Hematopoietic multipotent progenitor cell treated with erythropoietin and hydrocortisone succinate and interleukin-3 and kit ligand, for 4 days (in vitro differentiated cells): ENCODE data around the gene ZDHHC7.
"Not testable (repeated sequence)": the region's sequence is repeated elsewhere in the genome, so short reads cannot be mapped to it uniquely, and the experiment has no call there.

Experiments
- DNase-seq: peaks from one replicate; pipeline ENCODE4 v3.0.0-alpha.2; 2015

ZDHHC7 gene

DNA sequence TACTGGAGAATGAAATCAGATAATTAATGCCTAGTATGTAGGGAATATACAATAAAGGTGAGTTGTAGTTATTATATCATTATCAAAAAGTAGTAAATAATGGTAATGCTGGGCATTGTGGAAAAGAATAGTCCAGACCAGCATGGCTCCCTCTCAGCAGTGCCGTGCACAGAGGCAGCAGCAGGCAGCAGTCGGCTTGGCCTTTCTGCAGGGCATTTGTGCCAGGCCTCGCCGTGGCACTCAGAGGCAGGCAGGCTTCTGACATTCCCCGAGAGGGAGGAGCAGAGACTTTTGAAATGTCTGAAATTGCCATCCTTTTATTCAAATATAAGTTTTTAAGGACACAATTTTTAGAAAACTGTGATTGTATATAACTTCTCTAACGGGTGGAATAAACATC lies 31.3 kb upstream of the ZDHHC7 start:
- no peak for DNase-seq

DNA sequence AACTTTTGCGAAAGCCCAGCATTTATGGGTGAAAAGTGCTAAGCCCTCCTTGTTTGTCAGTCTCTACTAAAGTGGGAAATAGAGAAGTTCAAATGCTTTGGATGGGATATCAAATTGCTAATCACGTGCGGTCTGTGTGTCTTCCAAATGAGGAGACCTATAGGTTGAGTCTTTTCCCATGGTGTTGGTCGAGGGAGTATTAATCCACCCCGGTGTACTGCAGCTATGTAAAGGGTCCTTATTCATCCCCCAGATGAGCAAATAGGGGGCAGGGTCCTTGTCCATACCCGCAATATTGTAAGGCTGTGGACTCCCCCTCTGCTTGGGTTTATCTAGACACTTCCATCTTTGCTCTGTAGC lies 30.8 kb upstream of the ZDHHC7 start:
- no peak for DNase-seq

DNA sequence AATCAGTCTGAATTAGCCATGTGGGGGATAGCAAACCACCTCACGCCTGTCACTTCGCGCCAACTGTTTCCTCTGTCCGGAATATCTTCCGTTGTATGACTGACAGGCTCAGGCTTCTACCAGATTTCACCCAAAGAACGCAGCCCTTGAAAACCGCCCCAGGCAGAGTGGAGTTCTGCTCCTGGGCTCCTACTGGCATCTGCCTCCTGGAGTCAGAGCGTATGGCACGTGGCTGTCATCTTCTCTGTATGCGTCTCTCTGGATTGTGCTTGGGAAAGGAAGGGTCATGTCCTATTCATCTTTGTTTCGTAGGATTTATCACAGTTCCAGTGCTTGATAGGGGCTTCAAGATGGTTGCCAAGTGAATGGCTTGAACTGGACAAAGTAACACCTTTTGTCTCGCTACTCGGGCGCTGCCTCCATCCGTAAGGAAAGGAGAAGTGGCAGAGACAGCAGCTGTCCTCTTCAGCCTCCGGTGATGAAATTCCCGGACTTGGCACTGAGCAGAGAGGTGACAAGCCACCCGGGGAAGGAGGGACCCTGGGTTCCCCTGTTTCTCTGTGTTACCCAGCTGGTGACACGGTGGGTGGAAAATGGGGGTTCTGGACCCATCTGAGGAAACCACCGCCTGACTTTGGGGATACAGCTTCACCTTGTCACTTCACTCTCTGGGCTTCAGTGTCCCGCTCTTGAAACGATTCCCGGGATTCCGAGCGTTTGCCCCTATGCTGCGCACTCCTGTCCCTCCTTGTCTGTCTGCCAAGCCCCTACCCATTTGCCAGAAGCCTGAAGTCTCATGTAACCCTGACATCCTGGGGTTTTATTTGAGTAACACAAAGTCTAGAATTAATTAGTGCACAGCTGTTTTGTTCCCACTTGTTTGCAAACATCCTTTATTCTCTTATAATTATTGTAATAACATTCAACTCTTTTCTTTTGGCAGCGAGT lies 30.2 kb upstream of the ZDHHC7 start:
- DNase-seq = no peak

DNA sequence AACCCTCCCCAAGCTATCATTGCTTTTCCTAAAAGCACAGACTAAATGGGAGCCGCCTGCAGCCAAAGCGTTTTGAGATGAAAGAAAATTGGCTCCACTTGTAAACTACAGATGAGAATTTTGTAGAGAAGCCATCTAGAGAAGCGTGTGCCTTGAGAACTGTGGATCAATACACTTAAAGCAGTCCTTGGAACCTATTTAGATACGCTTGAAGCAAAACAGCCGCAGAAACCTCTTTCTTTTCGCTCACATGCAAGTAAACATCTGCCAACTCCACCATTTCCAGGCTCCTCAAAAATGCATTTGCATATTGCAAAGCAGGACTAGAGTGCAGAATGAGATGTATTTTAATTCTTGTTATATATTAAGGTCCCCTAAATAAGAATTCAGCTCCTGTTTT lies 29.4 kb upstream of the ZDHHC7 start:
- no peak for DNase-seq

DNA sequence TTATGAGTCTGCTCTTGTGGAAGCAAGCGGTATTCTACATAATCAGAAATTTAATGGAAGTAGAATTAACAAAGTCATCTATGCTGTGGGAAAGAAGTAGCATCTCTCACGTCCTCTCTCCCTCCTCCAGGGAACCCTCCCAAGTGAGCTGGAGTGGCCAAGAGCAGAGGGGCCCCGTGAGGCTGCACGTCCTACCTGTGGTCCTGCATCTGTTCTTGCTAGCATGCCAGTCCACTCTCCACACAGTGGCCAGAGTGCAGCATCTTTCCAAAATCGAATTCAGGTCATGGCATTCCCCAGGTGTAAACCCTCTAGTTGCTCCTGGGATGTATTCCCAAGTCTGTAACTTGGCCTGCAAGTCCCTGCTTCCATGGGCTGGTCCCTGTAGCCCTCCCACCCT lies 26.4 kb upstream of the ZDHHC7 start:
- DNase-seq = no peak

DNA sequence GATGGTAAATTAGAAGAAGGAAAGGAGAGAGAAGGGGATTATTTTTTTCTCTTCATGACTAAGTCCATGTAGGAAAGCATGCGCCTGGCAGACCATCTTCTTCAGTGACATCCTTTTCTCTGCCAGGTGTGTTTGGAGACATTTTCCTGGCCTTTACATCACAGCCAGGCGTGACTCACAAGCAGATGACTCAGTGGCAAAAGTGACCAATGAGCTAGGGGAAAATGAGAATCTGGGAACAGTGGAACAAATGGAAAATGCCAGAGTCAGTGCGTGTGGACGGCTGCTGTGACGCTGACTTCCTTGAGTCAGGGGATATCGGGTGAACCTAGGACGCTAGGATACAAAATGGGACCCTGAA lies 25.7 kb upstream of the ZDHHC7 start:
- no peak for DNase-seq

DNA sequence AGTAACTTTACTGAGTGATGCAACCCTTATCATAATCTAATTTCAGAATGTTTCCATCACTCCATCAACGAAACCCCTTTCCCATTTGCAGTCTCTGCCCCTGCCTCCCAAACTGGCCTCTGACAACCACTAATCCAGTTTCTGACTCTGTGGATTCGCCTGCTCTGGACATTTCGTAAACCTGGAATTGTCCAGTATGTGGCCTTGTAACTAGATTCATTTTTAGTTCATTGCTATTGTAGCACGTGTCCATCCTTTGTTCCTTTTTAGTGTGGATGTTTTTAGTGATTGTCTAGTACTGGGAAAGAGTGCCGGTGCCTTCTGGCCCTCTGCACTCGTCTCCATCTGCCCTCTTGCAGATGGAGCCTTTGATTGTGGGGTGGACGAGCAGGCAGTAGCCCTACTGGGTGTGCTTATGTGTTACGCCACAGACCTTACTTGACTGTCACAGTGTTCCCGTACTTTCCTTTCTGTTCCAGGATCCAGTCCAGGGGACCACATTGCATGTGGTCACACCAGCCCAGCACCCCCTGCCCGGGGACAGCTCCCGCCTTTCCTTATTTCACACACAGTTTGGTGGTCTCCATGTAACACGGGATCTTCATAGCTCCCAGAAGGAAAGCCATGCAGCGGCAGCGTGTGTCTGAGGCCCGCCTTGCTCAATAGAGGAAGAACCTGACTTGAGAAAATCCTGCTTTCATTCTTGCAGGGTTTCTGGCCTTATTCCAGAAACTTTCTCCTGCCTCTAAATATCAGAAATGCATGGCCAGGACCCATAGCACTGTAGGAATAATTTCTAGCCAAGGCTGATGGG lies 25.1 kb upstream of the ZDHHC7 start:
- no peak for DNase-seq

DNA sequence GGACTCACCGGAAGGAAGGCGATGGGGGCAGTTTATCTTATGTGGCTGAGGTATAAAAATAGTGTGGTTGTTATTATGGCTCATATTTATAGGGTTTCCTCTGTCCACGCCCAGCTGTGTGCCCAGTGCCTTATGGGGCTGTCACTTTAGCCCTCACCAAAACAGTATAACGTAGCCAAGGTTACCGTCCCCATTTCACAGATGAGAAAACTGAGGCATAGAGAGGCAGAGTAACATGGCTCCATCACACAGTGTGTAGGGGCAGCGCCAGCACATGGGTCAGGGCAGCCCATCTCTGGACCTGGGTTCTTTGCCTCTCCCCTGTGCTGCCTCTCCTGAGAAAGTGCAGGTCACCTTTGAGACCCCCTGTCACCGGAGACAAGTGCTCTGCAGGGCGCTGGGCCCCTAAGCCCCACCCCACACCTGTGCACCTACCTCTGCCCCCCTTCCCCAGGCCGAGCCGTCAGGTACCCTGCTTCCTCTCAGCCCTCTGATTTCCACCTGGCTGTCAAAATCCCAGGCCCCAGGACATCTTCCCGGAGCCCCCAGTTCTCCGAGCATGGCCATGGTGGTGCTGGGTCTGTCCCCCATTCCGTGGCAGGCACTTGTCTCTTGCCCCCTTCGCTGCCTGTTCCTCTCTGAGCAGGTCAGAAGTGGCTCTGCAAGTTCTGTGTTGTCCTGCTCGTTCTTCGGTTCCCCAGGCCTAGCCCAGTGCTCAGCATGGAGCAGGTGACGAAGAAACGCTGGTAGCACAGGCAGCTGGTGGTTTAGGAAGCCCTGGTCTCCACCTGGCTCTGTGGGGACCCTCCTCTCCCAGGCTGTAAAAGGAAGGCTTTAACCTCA lies 23.5 kb upstream of the ZDHHC7 start:
- no peak for DNase-seq

DNA sequence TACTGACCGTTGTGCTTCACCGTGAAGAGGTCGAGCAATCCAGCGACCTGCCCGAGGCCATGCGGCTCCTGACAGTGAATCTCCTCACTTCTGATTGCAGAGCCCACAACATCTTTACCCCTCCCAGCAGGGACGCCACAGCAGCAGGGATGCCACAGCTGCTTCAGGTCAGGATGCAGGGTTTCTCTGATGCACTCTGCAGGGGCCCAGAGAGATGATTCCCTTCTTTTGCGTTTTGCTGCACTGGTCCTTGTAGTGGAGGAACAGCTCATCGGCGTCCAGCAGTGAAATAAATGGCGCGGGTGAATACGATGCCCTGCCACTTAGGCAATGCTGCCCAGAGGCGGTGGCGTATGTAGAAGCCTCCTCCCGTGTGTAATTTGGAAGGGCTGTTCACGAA lies 21.8 kb upstream of the ZDHHC7 start:
- DNase-seq = no peak

DNA sequence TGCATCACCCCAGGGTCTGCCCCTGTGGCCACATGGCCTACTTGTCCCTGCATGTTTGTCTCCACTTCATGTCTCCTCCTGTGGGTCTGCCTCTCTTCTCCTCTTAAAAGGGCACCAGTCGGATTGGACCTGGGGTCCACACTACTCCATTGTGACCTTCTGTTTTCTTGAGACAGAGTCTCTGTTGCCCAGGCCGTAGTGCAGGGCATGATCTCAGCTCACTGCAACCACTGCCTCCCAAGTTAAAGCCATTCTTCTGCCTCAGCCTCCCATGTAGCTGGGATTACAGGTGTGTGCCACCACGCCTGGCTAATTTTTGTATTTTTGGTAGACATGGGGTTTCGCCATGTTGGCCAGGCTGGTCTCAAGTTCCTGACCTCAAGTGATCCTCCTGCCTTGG lies 20.9 kb upstream of the ZDHHC7 start:
- not testable (repeated sequence) for DNase-seq

DNA sequence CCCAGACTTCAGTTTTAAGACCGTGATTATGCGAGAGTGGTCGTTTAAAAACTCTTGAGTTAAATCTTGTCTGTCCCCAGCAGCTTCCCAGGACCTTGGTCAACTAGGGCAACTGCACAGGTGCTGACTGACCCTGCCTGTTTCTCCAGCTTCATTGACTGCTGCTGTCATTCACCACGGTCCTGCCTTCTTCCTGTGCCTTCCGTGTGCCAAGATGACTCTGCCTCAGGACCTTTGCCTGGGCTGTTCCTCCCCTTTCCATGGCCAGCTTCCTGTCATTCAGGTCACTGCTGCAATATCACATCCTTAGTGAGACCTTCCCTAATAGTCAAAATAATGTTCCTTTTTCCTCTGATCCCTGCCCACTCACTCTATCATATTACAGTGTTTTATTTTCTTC lies 20.1 kb upstream of the ZDHHC7 start:
- no peak for DNase-seq

DNA sequence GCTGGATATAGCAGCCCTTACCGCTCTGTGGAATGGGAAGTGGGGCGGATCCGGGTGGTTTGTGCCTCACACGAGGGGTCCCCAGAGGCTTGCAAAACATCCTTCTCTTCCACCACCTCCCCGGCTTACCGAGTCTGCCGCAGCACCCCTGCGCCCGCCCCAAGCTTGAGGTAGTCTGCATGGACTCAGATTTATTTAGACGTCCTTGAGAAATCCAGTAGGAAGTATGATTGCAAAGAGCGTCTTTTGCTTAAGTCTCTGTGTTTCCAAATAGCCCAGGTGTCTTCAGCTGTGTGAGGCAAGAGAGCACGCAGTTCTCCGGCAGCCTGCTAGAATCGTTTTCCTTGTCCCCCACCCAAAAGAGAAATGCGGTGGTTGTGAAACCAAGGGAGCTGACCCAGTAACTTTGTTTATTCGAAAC lies 18.7 kb upstream of the ZDHHC7 start:
- DNase-seq = no peak

DNA sequence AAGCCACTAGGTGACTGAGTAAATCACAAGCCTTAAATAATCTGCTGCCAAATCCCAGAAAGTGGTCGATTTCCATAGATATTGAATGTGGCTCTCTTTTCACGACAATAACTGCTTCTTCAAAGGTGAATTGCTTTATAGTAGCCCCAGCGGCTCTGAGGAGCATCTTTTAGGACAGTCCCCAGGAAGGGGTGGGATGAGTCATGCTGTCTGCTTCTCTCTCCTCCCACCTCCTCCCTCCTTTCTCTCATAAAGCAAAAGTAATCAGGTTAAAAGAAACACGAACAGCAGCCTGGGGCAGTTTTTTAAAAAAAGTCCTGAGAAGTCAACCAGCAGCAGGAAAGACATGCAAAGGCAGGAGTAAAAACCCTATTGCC lies 18.1 kb upstream of the ZDHHC7 start:
- no peak for DNase-seq

DNA sequence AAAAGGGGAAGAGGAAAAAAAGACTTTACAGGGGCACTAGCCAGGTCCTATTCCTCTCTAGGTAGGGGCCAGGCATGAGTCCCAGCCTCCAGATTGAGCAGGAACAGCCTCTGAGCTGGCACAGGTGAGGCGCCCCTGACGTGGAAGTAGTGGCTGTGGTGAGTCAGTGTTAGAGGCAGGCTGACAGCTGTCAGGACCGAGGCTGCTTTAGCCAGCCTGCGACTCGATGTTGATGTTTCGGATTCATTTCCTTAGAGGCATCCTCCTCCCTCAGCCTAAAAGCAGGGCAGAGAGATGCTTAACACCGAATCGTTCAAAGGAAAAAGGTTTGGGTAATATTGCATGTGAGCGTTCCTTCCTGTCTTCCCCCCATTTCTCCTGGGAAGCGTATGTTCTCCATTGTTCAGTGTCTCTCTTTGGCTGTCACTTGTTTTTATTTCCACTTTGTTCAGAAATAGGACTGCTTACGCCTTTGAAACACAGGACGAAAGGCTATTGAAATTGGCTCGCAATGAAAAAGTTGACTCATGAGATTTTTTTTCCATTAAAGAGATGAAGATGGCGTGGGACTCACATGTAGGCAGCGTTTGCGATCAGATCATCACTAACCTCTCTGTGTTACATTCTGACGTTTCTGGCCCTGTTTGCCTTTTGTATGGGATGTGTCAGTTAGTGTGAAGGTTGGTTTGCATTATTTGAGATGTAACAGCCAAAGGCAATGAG lies 17.5 kb upstream of the ZDHHC7 start:
- no peak for DNase-seq

DNA sequence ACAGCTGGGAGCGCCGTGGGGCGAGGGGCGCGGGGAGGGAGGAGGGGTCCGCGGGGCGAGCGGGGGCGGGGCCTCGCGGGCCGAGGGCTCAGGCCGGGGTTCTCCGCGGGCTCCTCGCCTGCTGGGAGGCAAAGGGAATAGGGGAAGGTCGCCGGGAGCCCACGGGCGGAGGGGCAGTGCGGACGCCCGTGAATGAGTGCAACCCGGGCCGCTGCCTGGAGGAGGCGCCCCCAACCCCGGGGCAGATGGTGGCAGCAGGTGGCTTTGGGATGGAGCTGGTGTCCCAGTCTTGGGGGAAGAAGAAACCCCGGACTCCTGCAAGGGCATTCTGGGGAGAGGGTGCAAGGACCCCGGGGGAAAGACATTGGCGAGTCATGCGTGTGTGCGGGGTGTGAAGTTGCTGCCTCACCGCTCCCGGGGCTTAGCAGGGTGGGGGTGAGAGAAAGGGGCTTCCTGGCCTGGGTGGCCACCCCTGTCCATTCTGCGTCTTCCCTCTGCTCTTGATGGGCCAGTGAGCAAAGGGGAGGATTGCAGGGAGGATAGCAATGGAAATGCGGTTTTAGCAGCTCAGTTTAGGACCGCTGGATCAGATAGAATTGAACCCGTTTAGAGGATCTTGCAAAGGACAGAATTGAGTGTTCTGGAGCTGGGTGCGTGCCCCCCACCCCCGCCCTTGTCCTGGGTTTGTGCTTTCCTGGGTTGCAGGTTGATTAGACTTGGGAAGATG lies 16.8 kb upstream of the ZDHHC7 start:
- no peak for DNase-seq

DNA sequence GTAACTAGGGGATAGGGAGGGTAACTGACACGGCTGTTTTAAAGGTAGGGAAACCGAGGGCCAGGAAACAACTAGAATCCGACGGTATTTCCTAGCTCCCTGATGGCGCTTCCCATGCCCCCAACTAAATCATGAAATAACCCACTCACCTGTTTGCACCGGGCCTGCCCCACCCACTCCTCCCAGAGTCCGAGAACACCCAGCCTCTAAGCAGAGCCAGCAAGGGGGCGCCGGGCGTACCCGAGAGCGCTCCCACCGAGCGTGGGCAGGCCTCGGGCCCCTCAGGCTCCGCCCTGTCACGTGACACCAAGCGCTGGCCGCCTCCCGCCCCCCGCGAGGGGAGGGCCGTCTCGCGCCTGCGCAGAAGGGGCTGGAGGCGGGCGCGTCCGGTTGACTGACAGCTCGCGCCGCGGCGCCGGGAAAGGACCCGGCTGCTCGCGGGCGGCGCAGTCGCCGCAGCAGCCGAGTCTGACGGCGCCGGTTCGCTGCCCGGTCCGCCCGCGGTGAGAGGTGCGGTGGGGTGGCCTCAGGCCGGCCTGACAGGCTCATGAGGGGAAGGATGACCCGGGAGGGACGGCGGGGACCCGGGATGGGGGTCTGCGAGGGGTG lies 16.1 kb upstream of the ZDHHC7 start, which contains the start of gene KIAA0513:
KIAA0513 (plus strand) TSS at position 447 of the 609 bp plus-strand sequence. CDS start 39,277 bp downstream, outside the sequence.
- DNase-seq = peak; percentile 96

DNA sequence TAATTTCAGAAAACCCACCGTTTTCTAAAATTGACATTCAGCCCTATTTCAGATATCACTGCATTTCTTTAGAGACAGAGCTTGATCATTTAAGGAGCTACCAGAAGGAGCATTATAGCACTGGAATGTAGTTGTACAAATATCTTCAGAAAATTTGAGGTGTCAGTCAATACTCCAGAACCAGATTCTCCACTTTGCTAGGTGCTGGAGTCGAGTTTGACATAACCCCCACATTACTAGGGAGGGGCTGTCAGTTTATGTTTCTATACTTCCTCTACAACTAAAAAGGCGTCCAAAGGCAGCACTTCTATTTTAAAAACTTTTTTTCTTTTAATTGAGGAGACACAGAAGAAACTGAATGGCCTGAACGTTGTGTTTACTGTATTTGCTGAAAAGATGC lies 15.4 kb upstream of the ZDHHC7 start:
- no peak for DNase-seq

DNA sequence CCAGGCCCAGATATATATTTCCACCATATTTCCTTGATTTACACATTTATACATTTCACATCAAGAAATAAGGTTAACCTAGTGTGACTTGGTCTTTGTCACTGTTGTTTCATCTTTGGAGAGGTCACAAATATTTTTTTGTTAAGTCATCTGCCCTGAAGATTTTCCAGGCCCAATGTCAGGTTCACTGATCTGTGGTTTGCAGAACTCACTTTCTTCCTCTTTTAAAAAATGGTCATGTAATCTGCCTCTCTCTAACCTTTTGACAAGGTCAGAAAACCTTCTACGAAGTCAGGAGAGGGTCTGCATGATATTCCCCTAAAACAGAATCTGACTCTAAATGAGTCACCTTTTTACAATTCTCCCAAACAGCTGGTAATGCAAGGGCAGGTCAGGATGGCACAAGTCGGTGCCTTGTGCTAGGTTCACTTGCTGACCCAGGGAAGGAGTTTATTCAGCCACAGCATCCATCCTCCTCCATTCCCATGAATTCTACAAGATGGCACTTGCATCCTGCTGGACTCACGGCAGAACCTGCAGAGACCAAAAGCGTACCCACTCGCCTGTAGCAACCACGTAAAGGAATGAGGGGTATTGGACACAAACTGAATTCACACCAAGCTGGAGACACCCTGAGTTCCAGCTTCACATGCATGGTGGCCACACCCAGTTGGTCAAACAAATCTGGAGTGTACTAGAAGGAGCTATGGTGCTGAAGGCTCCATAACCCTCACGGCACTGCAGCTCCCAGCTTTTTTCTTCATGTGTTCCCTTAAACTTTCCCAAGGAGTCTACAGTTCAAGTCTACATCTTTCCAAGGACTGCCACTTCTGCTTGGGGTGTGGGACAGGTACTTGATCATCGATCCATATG lies 14.7 kb upstream of the ZDHHC7 start:
- peak; percentile 87 for DNase-seq

DNA sequence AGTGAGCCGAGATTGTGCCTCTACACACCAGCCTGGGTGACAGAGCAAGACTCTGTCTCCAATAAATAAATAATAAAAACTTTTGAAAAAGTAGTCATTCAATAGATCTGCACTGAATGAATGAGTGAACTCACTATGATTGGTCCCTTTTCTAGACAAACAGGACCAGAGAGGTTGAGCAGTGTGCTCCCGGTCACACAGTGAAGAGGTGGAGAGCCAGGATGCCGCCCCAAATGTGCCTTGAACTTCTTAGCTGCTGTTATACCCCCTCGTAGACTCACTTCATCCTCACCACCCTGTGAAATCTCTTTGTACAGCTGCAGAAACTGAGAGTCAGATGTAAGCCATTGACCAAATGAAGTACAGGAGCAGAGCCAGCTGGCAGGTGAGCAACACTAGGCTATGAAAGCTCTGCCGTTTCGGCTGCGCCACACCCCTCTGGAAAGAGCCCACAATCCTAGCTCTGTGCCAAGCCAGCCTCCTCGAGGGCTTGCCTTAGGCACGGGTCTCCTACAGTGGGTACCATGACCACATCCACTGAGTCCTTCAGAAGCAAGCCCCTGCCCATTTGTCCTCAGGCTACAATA lies 8.4 kb upstream of the ZDHHC7 start:
- no peak for DNase-seq
